Testis (tissue), 2 donors: Measurements from ENCODE around the gene FAM222A.

Experiments used
- POLR2A ChIP-seq: fragments of 450-650 bp; IDR thresholded peaks from one replicate; pipeline ENCODE4 v1.6.1; 2017; ENCODE audit warnings: antibody characterized with exemption, mild to moderate bottlenecking, moderate library complexity
- TF ChIP-seq, protein P1 (sequence below), 3 experiments: fragments of 450-650 bp in 2 of 3; fragments of 200-600 bp in 1 of 3; sonication (generic) in 1 of 3; IDR thresholded peaks; one replicate each; pipeline ENCODE4 v1.5.1; 2016 to 2019; ENCODE audit warnings: antibody characterized with exemption in 3 of 3, mild to moderate bottlenecking in 2 of 3, moderate library complexity in 1 of 3

DNA sequence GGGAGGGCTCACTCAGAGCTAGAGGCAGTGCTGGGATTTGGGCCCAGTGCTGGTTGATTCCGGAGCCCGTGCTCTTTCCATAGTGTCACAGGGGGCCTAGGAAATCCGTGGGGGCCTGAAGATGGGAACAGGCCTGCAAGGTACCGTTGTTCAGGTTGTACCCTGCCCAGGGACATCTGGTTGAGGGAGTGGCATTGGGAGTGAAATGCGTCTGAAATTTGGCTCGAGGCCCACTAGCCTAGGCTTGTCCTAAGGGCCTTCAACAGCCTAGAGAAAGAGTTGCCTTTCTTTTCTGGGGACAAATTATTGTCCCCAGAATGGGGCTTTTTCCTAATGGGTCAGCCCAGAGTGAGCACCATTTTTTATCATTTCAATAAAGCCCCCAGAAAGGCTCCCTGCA is 26.4 kb upstream of the FAM222A start:
- TF ChIP-seq POLR2A, result no peak
- TF ChIP-seq, protein P1, sequence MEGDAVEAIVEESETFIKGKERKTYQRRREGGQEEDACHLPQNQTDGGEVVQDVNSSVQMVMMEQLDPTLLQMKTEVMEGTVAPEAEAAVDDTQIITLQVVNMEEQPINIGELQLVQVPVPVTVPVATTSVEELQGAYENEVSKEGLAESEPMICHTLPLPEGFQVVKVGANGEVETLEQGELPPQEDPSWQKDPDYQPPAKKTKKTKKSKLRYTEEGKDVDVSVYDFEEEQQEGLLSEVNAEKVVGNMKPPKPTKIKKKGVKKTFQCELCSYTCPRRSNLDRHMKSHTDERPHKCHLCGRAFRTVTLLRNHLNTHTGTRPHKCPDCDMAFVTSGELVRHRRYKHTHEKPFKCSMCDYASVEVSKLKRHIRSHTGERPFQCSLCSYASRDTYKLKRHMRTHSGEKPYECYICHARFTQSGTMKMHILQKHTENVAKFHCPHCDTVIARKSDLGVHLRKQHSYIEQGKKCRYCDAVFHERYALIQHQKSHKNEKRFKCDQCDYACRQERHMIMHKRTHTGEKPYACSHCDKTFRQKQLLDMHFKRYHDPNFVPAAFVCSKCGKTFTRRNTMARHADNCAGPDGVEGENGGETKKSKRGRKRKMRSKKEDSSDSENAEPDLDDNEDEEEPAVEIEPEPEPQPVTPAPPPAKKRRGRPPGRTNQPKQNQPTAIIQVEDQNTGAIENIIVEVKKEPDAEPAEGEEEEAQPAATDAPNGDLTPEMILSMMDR (IDR thresholded peaks at IDR 0.05), result no peak
